Measurements from ENCODE around the gene TSPAN18. TPM values are rescaled to one million over a fixed set of nuclear protein-coding genes. Genes with fewer than 3 reads are reported as not detected.

Gene TSPAN18
- total and polyA plus RNA-seq, 10 of the 15 experiments (the other 5 are each of a cell fraction or from before 2014, with no cell fraction given): 0.02 to 0.77 (median 0.13) TPM; not detected in 1

- H3K4me1 ChIP-seq (ENCODE audit: control insufficient read depth, insufficient read depth, low read length): peaks cover 8% of the 10 kb centered on the region
- DNase-seq (ENCODE audit: low read depth, low spot score): no peak
- no peak overlapping the region for H3K9ac ChIP-seq (ENCODE audit: control insufficient read depth, insufficient read depth, low read length)
- ChIA-PET RAD21 (ENCODE audit: unreplicated experiment) (no interaction called here), POLR2A (no interaction called here), SMC1A (ENCODE audit: uncharacterized antibody, unreplicated experiment) (no interaction called here), CTCF (no interaction called here)
- H3K36me3 ChIP-seq (ENCODE audit: control insufficient read depth in 2 of 2, insufficient read depth in 2 of 2, low read length in 1 of 2): no peaks in the 10 kb centered on the region
- no peaks in the 10 kb centered on the region for H3K79me2 ChIP-seq (ENCODE audit: control insufficient read depth, insufficient read depth, low read length)
- no peak for FAIRE-seq
- no peak for ATAC-seq
- no TSS peak for BruUV-seq (replicated peaks)
- intact Hi-C loops (cut with micrococcal nuclease; ENCODE audit: unreplicated experiment) (no loop called here), in situ Hi-C loops (cut with MboI) (no loop called here)
- no peaks in the 10 kb centered on the region for H3K27me3 ChIP-seq (replicated peaks in 1 of 2; ENCODE audit: control insufficient read depth in 2 of 2, insufficient read depth in 2 of 2, low read length in 1 of 2)
- WGBS (ENCODE audit: insufficient coverage, insufficient replicate concordance, low lambda C conversion rate, missing lambda C conversion rate): 18% methylated on average over 3 of the region's 3 CpGs
- TF ChIP-seq, protein P1, sequence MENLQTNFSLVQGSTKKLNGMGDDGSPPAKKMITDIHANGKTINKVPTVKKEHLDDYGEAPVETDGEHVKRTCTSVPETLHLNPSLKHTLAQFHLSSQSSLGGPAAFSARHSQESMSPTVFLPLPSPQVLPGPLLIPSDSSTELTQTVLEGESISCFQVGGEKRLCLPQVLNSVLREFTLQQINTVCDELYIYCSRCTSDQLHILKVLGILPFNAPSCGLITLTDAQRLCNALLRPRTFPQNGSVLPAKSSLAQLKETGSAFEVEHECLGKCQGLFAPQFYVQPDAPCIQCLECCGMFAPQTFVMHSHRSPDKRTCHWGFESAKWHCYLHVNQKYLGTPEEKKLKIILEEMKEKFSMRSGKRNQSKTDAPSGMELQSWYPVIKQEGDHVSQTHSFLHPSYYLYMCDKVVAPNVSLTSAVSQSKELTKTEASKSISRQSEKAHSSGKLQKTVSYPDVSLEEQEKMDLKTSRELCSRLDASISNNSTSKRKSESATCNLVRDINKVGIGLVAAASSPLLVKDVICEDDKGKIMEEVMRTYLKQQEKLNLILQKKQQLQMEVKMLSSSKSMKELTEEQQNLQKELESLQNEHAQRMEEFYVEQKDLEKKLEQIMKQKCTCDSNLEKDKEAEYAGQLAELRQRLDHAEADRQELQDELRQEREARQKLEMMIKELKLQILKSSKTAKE (IDR thresholded peaks at IDR 0.05; ENCODE audit: low read depth, poor library complexity, severe bottlenecking): no peak
- TF ChIP-seq MTA2 (IDR thresholded peaks at IDR 0.05; ENCODE audit: low read depth) (no peak), SPI1 (IDR thresholded peaks at IDR 0.05; ENCODE audit: borderline replicate concordance, insufficient read depth, low read depth, low read length) (no peak), CBFB (IDR thresholded peaks at IDR 0.05; ENCODE audit: low read depth) (no peak), KLF5 (IDR thresholded peaks at IDR 0.05; ENCODE audit: partially characterized antibody) (no peak), KDM1A (IDR thresholded peaks at IDR 0.05; ENCODE audit: borderline replicate concordance) (no peak), NR2F1 (conservative IDR thresholded peaks at IDR 0.05) (no peak), HDAC2 (IDR thresholded peaks at IDR 0.05) (no peak), CREM (IDR thresholded peaks at IDR 0.05; ENCODE audit: low read depth) (no peak), SREBF1 (IDR thresholded peaks at IDR 0.05; ENCODE audit: low read length) (no peak), WRNIP1 (IDR thresholded peaks at IDR 0.05; ENCODE audit: borderline replicate concordance, low read depth, low read length) (no peak), SMC3 (IDR thresholded peaks at IDR 0.05; ENCODE audit: borderline replicate concordance, low read length) (no peak), NFIC (IDR thresholded peaks at IDR 0.05; ENCODE audit: low read depth, low read length) (no peak), EGR1 (IDR thresholded peaks at IDR 0.05; ENCODE audit: borderline replicate concordance in 1 of 2, low read depth in 2 of 2, low read length in 2 of 2) (no peak), STAT3 (IDR thresholded peaks at IDR 0.05; ENCODE audit: low read depth, low read length) (no peak), USF2 (IDR thresholded peaks at IDR 0.05; ENCODE audit: borderline replicate concordance, low read depth, low read length) (no peak)
- TF ChIP-seq, protein P2, sequence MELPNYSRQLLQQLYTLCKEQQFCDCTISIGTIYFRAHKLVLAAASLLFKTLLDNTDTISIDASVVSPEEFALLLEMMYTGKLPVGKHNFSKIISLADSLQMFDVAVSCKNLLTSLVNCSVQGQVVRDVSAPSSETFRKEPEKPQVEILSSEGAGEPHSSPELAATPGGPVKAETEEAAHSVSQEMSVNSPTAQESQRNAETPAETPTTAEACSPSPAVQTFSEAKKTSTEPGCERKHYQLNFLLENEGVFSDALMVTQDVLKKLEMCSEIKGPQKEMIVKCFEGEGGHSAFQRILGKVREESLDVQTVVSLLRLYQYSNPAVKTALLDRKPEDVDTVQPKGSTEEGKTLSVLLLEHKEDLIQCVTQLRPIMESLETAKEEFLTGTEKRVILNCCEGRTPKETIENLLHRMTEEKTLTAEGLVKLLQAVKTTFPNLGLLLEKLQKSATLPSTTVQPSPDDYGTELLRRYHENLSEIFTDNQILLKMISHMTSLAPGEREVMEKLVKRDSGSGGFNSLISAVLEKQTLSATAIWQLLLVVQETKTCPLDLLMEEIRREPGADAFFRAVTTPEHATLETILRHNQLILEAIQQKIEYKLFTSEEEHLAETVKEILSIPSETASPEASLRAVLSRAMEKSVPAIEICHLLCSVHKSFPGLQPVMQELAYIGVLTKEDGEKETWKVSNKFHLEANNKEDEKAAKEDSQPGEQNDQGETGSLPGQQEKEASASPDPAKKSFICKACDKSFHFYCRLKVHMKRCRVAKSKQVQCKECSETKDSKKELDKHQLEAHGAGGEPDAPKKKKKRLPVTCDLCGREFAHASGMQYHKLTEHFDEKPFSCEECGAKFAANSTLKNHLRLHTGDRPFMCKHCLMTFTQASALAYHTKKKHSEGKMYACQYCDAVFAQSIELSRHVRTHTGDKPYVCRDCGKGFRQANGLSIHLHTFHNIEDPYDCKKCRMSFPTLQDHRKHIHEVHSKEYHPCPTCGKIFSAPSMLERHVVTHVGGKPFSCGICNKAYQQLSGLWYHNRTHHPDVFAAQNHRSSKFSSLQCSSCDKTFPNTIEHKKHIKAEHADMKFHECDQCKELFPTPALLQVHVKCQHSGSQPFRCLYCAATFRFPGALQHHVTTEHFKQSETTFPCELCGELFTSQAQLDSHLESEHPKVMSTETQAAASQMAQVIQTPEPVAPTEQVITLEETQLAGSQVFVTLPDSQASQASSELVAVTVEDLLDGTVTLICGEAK (IDR thresholded peaks at IDR 0.05; ENCODE audit: borderline replicate concordance): no peak
- no peak overlapping the region for H3K4me2 ChIP-seq (ENCODE audit: control insufficient read depth, insufficient read depth)
- peaks cover 2% of the 10 kb centered on the region; the same call in 1 of the 3 replicates for H3K9me3 ChIP-seq (replicated peaks; ENCODE audit: control insufficient read depth, insufficient read depth, low read length)
- H2AFZ ChIP-seq (ENCODE audit: control insufficient read depth, low read depth, low read length): no peak overlapping the region
- no peaks in the 10 kb centered on the region for H4K20me1 ChIP-seq (ENCODE audit: control insufficient read depth, insufficient read depth)
- H3K27ac ChIP-seq (ENCODE audit: control insufficient read depth, insufficient read depth): no peak overlapping the region
- H3K4me3 ChIP-seq: no peak overlapping the region
Observed at GRCh38 chr11:44690651-44691050, 36.1 kb upstream of the TSPAN18 start.
